ENCODE results near the gene KRAS.
A peak's percentile ranks its signal among the peaks of the same experiment; 100 is the strongest.

The KRAS gene

GRCh38 chr12:25243680-25243990 lies 7.1 kb downstream of the KRAS start:
- H3K4me3 Mint-ChIP-seq: no peak overlapping the region
- peak overlapping the region; percentile 72 for H3K27ac Mint-ChIP-seq
- peaks cover 7% of the 10 kb centered on the region for H3K36me3 Mint-ChIP-seq
- no peaks in the 10 kb centered on the region for H3K9me3 Mint-ChIP-seq
- H3K4me1 Mint-ChIP-seq: peaks cover 72% of the 10 kb centered on the region
- no peaks in the 10 kb centered on the region for H3K27me3 Mint-ChIP-seq

DNA sequence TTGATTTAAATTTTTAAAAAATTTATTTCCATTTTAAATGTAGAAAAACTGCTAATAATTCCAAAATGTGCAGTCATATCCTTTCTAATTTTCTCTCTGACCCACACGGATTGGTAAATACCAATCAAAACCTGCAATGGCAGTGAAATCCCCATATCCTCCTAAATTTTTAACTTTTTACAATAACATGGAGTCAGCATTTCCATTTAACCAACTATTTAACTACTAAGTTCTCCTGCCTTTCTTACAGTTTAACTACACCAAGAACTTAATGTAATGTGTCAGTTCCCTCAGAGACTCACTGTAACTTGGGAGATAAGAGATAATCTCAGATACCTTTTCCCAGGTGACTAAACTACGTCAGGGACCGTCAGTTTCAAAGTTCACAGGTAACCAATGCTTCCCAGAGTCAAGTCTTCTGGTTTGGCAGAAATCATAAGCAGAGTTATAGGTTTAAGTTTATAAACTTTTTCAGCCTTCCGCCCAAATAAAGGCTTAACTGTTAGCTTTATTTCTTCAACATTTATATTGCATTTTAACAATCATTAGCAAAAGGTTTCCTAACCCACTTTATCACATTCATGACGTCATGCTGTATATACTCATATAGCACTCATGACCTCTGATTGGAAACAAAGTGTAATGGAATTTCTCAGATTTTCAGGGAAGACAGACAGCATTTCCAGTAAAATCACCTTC lies 7.6 kb downstream of the KRAS start:
- Mint-ChIP-seq H3K27ac (peak overlapping the region; percentile 3), H3K4me3 (no peak overlapping the region), H3K36me3 (peaks cover 9% of the 10 kb centered on the region), H3K9me3 (no peaks in the 10 kb centered on the region), H3K27me3 (no peaks in the 10 kb centered on the region), H3K4me1 (peaks cover 71% of the 10 kb centered on the region)

DNA sequence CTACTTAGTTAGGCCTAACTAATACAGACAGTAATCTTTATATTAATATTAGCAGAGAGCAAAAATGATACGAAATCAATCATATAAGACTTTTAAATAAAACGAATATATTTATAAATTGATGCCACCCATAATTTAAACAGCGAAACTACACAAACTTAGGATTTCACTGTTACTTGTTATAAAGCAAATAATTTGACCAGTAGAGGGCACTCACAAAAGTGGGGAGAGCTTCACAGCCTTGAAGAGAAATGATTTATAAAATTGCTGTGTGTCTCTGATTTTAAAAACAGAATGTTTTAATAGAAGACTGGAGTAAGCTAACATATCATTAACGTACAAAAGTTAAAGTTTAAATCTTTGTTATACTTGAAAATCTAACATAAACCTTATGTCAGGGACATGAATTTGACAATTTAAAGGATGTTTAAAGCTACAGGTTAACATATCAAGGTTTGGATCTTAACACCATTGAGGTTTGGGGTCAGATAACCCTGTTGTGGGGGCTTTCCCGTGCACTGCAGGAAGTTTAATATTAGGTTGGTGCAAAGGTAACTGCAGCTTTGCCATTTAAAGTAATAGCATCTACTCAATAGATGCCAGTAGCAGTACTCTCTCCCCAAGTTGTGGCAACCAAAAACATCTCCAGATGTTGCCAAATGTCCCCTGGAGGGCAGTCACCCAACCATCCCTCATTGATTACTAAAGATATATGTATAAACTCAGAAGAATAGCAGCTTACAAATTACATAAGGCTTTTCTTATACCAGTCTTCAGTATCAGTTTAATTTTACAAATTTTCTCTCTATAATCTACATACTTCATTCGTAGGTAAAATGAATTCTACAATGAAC lies 9.3 kb downstream of the KRAS start:
- Mint-ChIP-seq H3K27ac (peak overlapping the region; percentile 41), H3K36me3 (peaks cover 19% of the 10 kb centered on the region)

GRCh38 chr12:25236626-25237025 lies 14.1 kb downstream of the KRAS start:
- H3K27me3 Mint-ChIP-seq: no peaks in the 10 kb centered on the region
- H3K27ac Mint-ChIP-seq: peak overlapping the region; percentile 60
- no peak overlapping the region for H3K4me3 Mint-ChIP-seq
- no peaks in the 10 kb centered on the region for H3K9me3 Mint-ChIP-seq
- H3K36me3 Mint-ChIP-seq: peaks cover 19% of the 10 kb centered on the region
- H3K4me1 Mint-ChIP-seq: peaks cover 43% of the 10 kb centered on the region

More for the DNA sequence above, 9.3 kb downstream of the KRAS start:
- Mint-ChIP-seq H3K9me3 (no peaks in the 10 kb centered on the region), H3K4me3 (no peak overlapping the region), H3K4me1 (peaks cover 70% of the 10 kb centered on the region), H3K27me3 (no peaks in the 10 kb centered on the region)

- H3K4me1 Mint-ChIP-seq: peaks cover 39% of the 10 kb centered on the region
- no peaks in the 10 kb centered on the region for H3K9me3 Mint-ChIP-seq
- H3K4me3 Mint-ChIP-seq: no peak overlapping the region
- H3K27ac Mint-ChIP-seq: no peak overlapping the region
- peaks cover 21% of the 10 kb centered on the region for H3K36me3 Mint-ChIP-seq
- H3K27me3 Mint-ChIP-seq: no peaks in the 10 kb centered on the region
Measured at GRCh38 chr12:25236190-25236589, 14.5 kb downstream of the KRAS start.

- Mint-ChIP-seq H3K4me3 (no peak overlapping the region), H3K36me3 (peaks cover 7% of the 10 kb centered on the region), H3K27ac (no peak overlapping the region), H3K9me3 (no peaks in the 10 kb centered on the region), H3K27me3 (no peaks in the 10 kb centered on the region), H3K4me1 (peaks cover 21% of the 10 kb centered on the region)
Measured at GRCh38 chr12:25213338-25213737, 37.4 kb downstream of the KRAS start.

GRCh38 chr12:25208554-25208953 lies 42.2 kb downstream of the KRAS start:
- no peak overlapping the region for H3K4me3 Mint-ChIP-seq
- H3K9me3 Mint-ChIP-seq: no peaks in the 10 kb centered on the region
- H3K27me3 Mint-ChIP-seq: no peaks in the 10 kb centered on the region
- H3K27ac Mint-ChIP-seq: peak overlapping the region; percentile 32
- peaks cover 12% of the 10 kb centered on the region for H3K4me1 Mint-ChIP-seq
- H3K36me3 Mint-ChIP-seq: peaks cover 6% of the 10 kb centered on the region

DNA sequence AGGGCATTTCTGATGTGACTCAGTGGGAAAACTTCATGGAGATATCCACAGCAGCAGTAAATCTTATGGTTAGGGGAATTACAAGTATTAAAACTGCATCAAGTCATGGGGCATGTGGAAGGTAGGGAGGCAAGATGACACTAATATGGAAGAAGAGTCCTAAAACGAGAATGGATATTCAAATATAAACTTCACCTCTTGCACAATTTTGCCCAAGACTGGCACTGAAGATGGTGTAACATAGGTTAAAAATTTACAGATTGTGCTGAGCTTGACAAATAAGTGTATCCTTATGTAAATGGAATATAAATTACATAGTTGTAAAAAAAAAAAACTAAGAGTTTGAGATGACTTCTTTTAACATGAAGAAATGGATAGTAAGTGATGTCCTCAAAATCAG lies 42.9 kb downstream of the KRAS start:
- Mint-ChIP-seq H3K4me1 (peaks cover 17% of the 10 kb centered on the region), H3K36me3 (peaks cover 6% of the 10 kb centered on the region), H3K27me3 (no peaks in the 10 kb centered on the region), H3K27ac (peak overlapping the region; percentile 26), H3K9me3 (no peaks in the 10 kb centered on the region), H3K4me3 (no peak overlapping the region)

- H3K27ac Mint-ChIP-seq: peak overlapping the region; percentile 26
- H3K4me3 Mint-ChIP-seq: no peak overlapping the region
- no peaks in the 10 kb centered on the region for H3K27me3 Mint-ChIP-seq
- peaks cover 6% of the 10 kb centered on the region for H3K36me3 Mint-ChIP-seq
- no peaks in the 10 kb centered on the region for H3K9me3 Mint-ChIP-seq
- H3K4me1 Mint-ChIP-seq: peaks cover 19% of the 10 kb centered on the region
Measured at GRCh38 chr12:25207411-25207810, 43.3 kb downstream of the KRAS start.

DNA sequence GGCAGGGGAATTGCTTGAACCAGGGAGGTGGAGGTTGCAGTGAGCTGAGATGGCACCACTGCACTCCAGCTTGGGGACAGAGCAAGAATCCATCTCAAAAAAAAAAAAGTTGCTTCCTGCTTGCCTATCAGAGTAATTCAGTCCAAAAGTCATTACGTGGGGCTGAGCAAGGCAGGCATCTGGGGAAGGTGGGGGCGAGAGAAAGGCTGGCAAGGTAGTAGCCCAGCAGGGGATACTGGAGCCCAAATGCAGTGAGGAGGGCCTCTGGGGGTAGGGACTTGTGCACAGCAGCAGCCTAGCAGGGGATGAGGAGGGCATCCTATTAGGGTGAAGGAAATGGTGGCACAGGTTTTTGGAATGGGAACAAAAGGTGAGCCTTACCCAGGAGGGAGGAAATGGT lies 48.6 kb downstream of the KRAS start:
- H3K4me1 Mint-ChIP-seq: peaks cover 43% of the 10 kb centered on the region
- no peak overlapping the region for H3K4me3 Mint-ChIP-seq
- peak overlapping the region; percentile 36 for H3K27ac Mint-ChIP-seq
- peaks cover 11% of the 10 kb centered on the region for H3K36me3 Mint-ChIP-seq
- H3K27me3 Mint-ChIP-seq: no peaks in the 10 kb centered on the region
- H3K9me3 Mint-ChIP-seq: no peaks in the 10 kb centered on the region

DNA sequence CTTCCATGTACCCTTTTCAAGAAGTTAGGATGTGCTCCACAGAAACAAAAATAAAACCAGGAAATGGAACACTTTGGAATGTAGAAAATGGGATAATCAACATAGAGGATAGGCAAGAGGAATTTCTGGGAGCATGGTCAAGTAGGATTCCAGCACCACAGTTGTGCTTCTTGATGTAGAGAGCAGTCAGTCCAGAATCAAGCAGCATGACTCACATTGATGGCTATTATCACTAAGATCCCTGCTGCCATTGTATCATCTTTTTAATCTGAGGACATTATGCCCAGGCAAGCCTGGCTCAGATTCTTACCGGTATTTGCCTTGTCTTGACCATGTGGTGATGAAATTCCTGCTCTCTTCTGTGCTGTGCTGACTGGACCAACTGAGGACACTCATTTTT lies 50.0 kb downstream of the KRAS start:
- Mint-ChIP-seq H3K27ac (peak overlapping the region; percentile 60), H3K4me3 (no peak overlapping the region), H3K36me3 (peaks cover 10% of the 10 kb centered on the region)

GRCh38 chr12:25197608-25198007 lies 53.1 kb downstream of the KRAS start:
- Mint-ChIP-seq H3K4me3 (no peak overlapping the region), H3K27ac (no peak overlapping the region), H3K9me3 (no peaks in the 10 kb centered on the region), H3K27me3 (no peaks in the 10 kb centered on the region), H3K36me3 (peaks cover 8% of the 10 kb centered on the region), H3K4me1 (peaks cover 60% of the 10 kb centered on the region)

More for the DNA sequence above, 50.0 kb downstream of the KRAS start:
- H3K4me1 Mint-ChIP-seq: peaks cover 48% of the 10 kb centered on the region
- no peaks in the 10 kb centered on the region for H3K27me3 Mint-ChIP-seq
- H3K9me3 Mint-ChIP-seq: no peaks in the 10 kb centered on the region

GRCh38 chr12:25195056-25195971 lies 55.4 kb downstream of the KRAS start, which contains the start of the genes DNAI7 and ETFRF1:
Gene DNAI7 (minus strand): TSS chr12:25195160. CDS start chr12:25195078, 82 bp downstream.
Gene ETFRF1 (plus strand): TSS chr12:25195237. CDS start chr12:25203957, 8,720 bp downstream.
- no peaks in the 10 kb centered on the region for H3K27me3 Mint-ChIP-seq
- peaks cover 7% of the 10 kb centered on the region for H3K36me3 Mint-ChIP-seq
- peak within 1 kb of the TSS; percentile 95 for H3K27ac Mint-ChIP-seq
- peak within 1 kb of the TSS; percentile 99 for H3K4me3 Mint-ChIP-seq
- peaks cover 45% of the 10 kb centered on the region for H3K4me1 Mint-ChIP-seq
- H3K9me3 Mint-ChIP-seq: no peaks in the 10 kb centered on the region

DNA sequence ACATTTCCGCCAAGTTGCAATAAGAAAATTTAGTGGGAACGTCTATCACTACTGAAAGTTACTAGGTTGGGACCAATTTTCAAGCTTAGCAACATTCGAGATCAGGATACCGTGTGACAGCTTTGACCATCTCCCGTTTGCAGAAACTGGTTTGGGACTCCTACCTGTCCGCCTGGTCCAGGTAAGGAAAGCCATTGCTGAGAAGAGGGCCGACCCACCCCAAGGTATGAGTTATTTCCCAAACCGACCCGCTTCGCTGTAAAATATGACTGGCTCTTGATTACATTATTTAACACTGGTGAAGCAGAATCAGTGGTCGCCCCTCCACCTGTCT lies 56.0 kb downstream of the KRAS start:
- no peaks in the 10 kb centered on the region for H3K9me3 Mint-ChIP-seq
- H3K4me1 Mint-ChIP-seq: peaks cover 39% of the 10 kb centered on the region
- peak overlapping the region; percentile 95 for H3K27ac Mint-ChIP-seq
- peaks cover 2% of the 10 kb centered on the region for H3K36me3 Mint-ChIP-seq
- no peaks in the 10 kb centered on the region for H3K27me3 Mint-ChIP-seq
- peak overlapping the region; percentile 99 for H3K4me3 Mint-ChIP-seq

DNA sequence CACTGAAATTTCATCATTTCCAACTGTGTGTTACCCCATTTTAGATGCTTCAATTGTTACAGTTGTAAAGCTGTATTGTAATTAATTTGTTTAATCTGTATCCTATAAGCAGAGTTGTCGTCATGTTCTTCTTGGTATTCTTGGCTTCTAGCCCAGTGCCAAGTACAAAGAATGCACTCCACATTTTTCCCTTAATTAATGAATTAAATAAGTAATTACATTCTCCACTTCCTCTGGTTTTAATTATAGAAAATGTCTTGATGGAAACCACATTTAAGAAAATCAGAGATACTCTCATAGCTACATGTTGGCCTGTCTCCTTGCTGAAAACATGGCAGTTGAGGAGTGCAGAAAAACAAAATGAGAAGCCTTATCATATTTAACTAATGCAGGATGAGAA lies 56.5 kb downstream of the KRAS start:
- H3K4me3 Mint-ChIP-seq: peak overlapping the region; percentile 99
- peak overlapping the region; percentile 95 for H3K27ac Mint-ChIP-seq
- H3K27me3 Mint-ChIP-seq: no peaks in the 10 kb centered on the region
- no peaks in the 10 kb centered on the region for H3K36me3 Mint-ChIP-seq
- H3K9me3 Mint-ChIP-seq: no peaks in the 10 kb centered on the region
- H3K4me1 Mint-ChIP-seq: peaks cover 37% of the 10 kb centered on the region
